Measurements from ENCODE around the gene PPP1R14B.

GRCh38 chr11:64230985-64231365 is 15.8 kb downstream of the PPP1R14B start:
- TF ChIP-seq, protein P1, sequence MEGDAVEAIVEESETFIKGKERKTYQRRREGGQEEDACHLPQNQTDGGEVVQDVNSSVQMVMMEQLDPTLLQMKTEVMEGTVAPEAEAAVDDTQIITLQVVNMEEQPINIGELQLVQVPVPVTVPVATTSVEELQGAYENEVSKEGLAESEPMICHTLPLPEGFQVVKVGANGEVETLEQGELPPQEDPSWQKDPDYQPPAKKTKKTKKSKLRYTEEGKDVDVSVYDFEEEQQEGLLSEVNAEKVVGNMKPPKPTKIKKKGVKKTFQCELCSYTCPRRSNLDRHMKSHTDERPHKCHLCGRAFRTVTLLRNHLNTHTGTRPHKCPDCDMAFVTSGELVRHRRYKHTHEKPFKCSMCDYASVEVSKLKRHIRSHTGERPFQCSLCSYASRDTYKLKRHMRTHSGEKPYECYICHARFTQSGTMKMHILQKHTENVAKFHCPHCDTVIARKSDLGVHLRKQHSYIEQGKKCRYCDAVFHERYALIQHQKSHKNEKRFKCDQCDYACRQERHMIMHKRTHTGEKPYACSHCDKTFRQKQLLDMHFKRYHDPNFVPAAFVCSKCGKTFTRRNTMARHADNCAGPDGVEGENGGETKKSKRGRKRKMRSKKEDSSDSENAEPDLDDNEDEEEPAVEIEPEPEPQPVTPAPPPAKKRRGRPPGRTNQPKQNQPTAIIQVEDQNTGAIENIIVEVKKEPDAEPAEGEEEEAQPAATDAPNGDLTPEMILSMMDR (IDR thresholded peaks at IDR 0.05 in 4 of 5, conservative IDR thresholded peaks at IDR 0.05 in 1 of 5), result no peak
- no peak for TF ChIP-seq POLR2A (IDR thresholded peaks at IDR 0.05)

Measured in gastrocnemius medialis (tissue), 4 donors.